ENCODE data around the gene CELF1.

CELF1 gene

GRCh38 chr11:47507563-47508239, 45.2 kb downstream of the CELF1 start:
- no peak for DNase-seq

- DNase-seq, result no peak
These were observed 46.0 kb downstream of the CELF1 start for GRCh38 chr11:47506795-47507562.

GRCh38 chr11:47506373-47506772, 46.6 kb downstream of the CELF1 start:
- DNase-seq, result no peak

GRCh38 chr11:47504910-47505309, 48.0 kb downstream of the CELF1 start:
- no peak for DNase-seq

- DNase-seq, result no peak
These were observed 49.7 kb downstream of the CELF1 start for GRCh38 chr11:47503227-47503626.

- DNase-seq, result no peak
These were observed 50.2 kb downstream of the CELF1 start for GRCh38 chr11:47502767-47503166.

GRCh38 chr11:47501101-47501500, 51.8 kb downstream of the CELF1 start:
- no peak for DNase-seq

- DNase-seq, result no peak
These were observed 52.8 kb downstream of the CELF1 start for GRCh38 chr11:47500121-47500520.

- no peak for DNase-seq
These were observed 53.3 kb downstream of the CELF1 start for GRCh38 chr11:47499614-47500013.

- peak; percentile 27 to 48 for DNase-seq
These were observed 53.8 kb downstream of the CELF1 start for GRCh38 chr11:47499161-47499560.

GRCh38 chr11:47498584-47499152, 54.3 kb downstream of the CELF1 start:
- DNase-seq, result no peak

- DNase-seq, result no peak
These were observed 54.8 kb downstream of the CELF1 start for GRCh38 chr11:47498149-47498548.

GRCh38 chr11:47496808-47497207, 56.1 kb downstream of the CELF1 start:
- DNase-seq, result no peak

- no peak for DNase-seq
These were observed 57.1 kb downstream of the CELF1 start for GRCh38 chr11:47495856-47496217.

GRCh38 chr11:47495011-47495855, 57.7 kb downstream of the CELF1 start:
- DNase-seq, result no peak

- DNase-seq, result no peak
These were observed 63.6 kb downstream of the CELF1 start for GRCh38 chr11:47489395-47489755.

GRCh38 chr11:47488674-47489394, 64.1 kb downstream of the CELF1 start:
- no peak for DNase-seq

GRCh38 chr11:47488111-47488510, 64.8 kb downstream of the CELF1 start:
- DNase-seq, result no peak

- no peak for DNase-seq
These were observed 65.5 kb downstream of the CELF1 start for GRCh38 chr11:47487421-47487820.

GRCh38 chr11:47485107-47485506, 67.8 kb downstream of the CELF1 start:
- no peak for DNase-seq

GRCh38 chr11:47483457-47483856, 69.5 kb downstream of the CELF1 start:
- no peak for DNase-seq

GRCh38 chr11:47480762-47481161, 72.2 kb downstream of the CELF1 start:
- no peak for DNase-seq
